Natural killer cell (primary cell): Measurements from ENCODE around the gene WFS1. TPM values are rescaled to one million over a fixed set of nuclear protein-coding genes. Genes with fewer than 3 reads are reported as not detected.
A peak's percentile ranks its signal among the peaks of the same experiment; 100 is the strongest.

Experiments used
- ATAC-seq, 3 donors: fragments of 150-1000 bp in 2 of 3; fragments of 200-7000 bp in 1 of 3; cut with Tn5 transposase; 1 replicate in 1 of 3; 2 replicates in 2 of 3; pipeline ENCODE4 v1.10.0; 2021; ENCODE audit warnings: mild to moderate bottlenecking in 2 of 3, moderate library complexity in 2 of 3
- DNase-seq, 2 donors: peaks; one replicate each; pipeline versions ENCODE4 v3.0.0 to v3.0.0-alpha.2; 2013 to 2021; ENCODE audit warnings: mixed read lengths in 1 of 2
- H3K27ac ChIP-seq: one replicate; pipeline ENCODE4 v1.5.1; 2013; ENCODE audit warnings: mild to moderate bottlenecking, low read length
- H3K27me3 ChIP-seq: one replicate; pipeline ENCODE4 v1.6.1; 2013; ENCODE audit warnings: low read length; ENCODE audit not compliant: control insufficient read depth, insufficient read depth
- H3K36me3 ChIP-seq: one replicate; pipeline ENCODE4 v1.6.1; 2013; ENCODE audit warnings: low read length; ENCODE audit not compliant: control insufficient read depth, insufficient read depth
- H3K4me1 ChIP-seq: one replicate; pipeline ENCODE4 v1.6.1; 2013; ENCODE audit warnings: low read length; ENCODE audit not compliant: control insufficient read depth, insufficient read depth
- H3K4me3 ChIP-seq: one replicate; pipeline ENCODE4 v1.5.1; 2013; ENCODE audit warnings: low read length
- H3K9me3 ChIP-seq: one replicate; pipeline ENCODE4 v1.6.1; 2013; ENCODE audit warnings: low read length; ENCODE audit not compliant: control insufficient read depth, insufficient read depth
- H3K27ac Mint-ChIP-seq, 2 donors: one replicate each; pipeline ENCODE4 v1.8.0; 2022; ENCODE audit warnings: mild to moderate bottlenecking in 2 of 2, mixed read lengths in 2 of 2, moderate library complexity in 1 of 2
- H3K27me3 Mint-ChIP-seq, 2 donors: one replicate each; pipeline ENCODE4 v1.8.0; 2022; ENCODE audit warnings: low read depth in 2 of 2, mixed read lengths in 2 of 2
- H3K36me3 Mint-ChIP-seq: one replicate; pipeline ENCODE4 v1.8.0; 2022; ENCODE audit warnings: mixed read lengths
- H3K4me1 Mint-ChIP-seq, 2 donors: one replicate each; pipeline ENCODE4 v1.8.0; 2022; ENCODE audit warnings: mixed read lengths in 2 of 2
- H3K4me3 Mint-ChIP-seq: one replicate; pipeline ENCODE4 v1.8.0; 2022; ENCODE audit warnings: mild to moderate bottlenecking, moderate library complexity, mixed read lengths
- H3K9me3 Mint-ChIP-seq, 2 donors: one replicate each; pipeline ENCODE4 v1.8.0; 2022; ENCODE audit warnings: mixed read lengths in 2 of 2
- CTCF ChIP-seq: fragments of 200-600 bp; IDR thresholded peaks from one replicate; pipeline ENCODE4 v1.8.0; 2022; ENCODE audit warnings: antibody characterized with exemption
- whole genome bisulfite sequencing: methylation state at CpG from one replicate; pipeline ENCODE4 v1.1.7; 2013; ENCODE audit warnings: missing lambda C conversion rate; ENCODE audit not compliant: insufficient coverage; 5-methylcytosine and 5-hydroxymethylcytosine counted together
- intact Hi-C: fragments of 100-400 bp; cut with micrococcal nuclease; formaldehyde crosslinking; loops from one replicate; pipeline ENCODE4 v1.14.2; 2022
- total RNA-seq, 4 donors: library from RNA; stranded (reverse); fragments of 120-200 nt in 1 of 4; gene quantifications; one replicate each; pipeline versions ENCODE4 v1.2.3 to v1.2.4, GENCODE V29; 2013 to 2022

The WFS1 gene
- total RNA-seq, 3 donors from 2014 or later (not counting 1 experiment from before 2014, with no cell fraction given), result 3.0 to 5.6 (median 3.5) TPM

- H3K36me3 ChIP-seq, result no peaks in the 10 kb centered on the region
- TF ChIP-seq CTCF, result no peak
- no peak overlapping the region for H3K27ac Mint-ChIP-seq
- DNase-seq, result peak in 1 of 2 donors; percentile 10
- WGBS, result 61% methylated on average over 8 of the region's 8 CpGs
- H3K4me3 Mint-ChIP-seq, result peak overlapping the region; percentile 85
- intact Hi-C loops, result no loop called here
- no peak for ATAC-seq
- H3K36me3 Mint-ChIP-seq, result no peaks in the 10 kb centered on the region
- no peak overlapping the region for H3K27ac ChIP-seq
- H3K4me1 Mint-ChIP-seq, result peaks cover 6 to 23% of the 10 kb centered on the region in 2 donors
- H3K27me3 ChIP-seq, result peaks cover 9% of the 10 kb centered on the region
- no peak overlapping the region for H3K4me3 ChIP-seq
- H3K4me1 ChIP-seq, result peaks cover 16% of the 10 kb centered on the region
- H3K9me3 Mint-ChIP-seq, result no peaks in the 10 kb centered on the region
- no peaks in the 10 kb centered on the region for H3K9me3 ChIP-seq
- peaks cover 14 to 16% of the 10 kb centered on the region in 2 donors for H3K27me3 Mint-ChIP-seq
Measured at GRCh38 chr4:6270636-6271121, 1.0 kb downstream of the WFS1 start.

- H3K4me1 Mint-ChIP-seq, result peaks cover 6 to 23% of the 10 kb centered on the region in 2 donors
- peaks cover 9% of the 10 kb centered on the region for H3K27me3 ChIP-seq
- H3K36me3 ChIP-seq, result no peaks in the 10 kb centered on the region
- WGBS, result 72% methylated on average over 9 of the region's 9 CpGs
- peaks cover 14 to 15% of the 10 kb centered on the region in 2 donors for H3K27me3 Mint-ChIP-seq
- no peak for TF ChIP-seq CTCF
- no peaks in the 10 kb centered on the region for H3K9me3 ChIP-seq
- H3K27ac Mint-ChIP-seq, result no peak overlapping the region
- intact Hi-C loops, result no loop called here
- peak overlapping the region; percentile 85 for H3K4me3 Mint-ChIP-seq
- H3K4me1 ChIP-seq, result peaks cover 16% of the 10 kb centered on the region
- H3K9me3 Mint-ChIP-seq, result no peaks in the 10 kb centered on the region
- no peak for ATAC-seq
- H3K4me3 ChIP-seq, result no peak overlapping the region
- H3K27ac ChIP-seq, result no peak overlapping the region
- H3K36me3 Mint-ChIP-seq, result no peaks in the 10 kb centered on the region
- no peak for DNase-seq
Measured at GRCh38 chr4:6271206-6271605, 1.6 kb downstream of the WFS1 start.

- peak overlapping the region; percentile 62 for H3K4me3 Mint-ChIP-seq
- H3K27me3 Mint-ChIP-seq, result peaks cover 14 to 15% of the 10 kb centered on the region in 2 donors
- TF ChIP-seq CTCF, result no peak
- DNase-seq (no peak), ATAC-seq (no peak)
- Histone ChIP-seq H3K4me3 (no peak overlapping the region), H3K27ac (no peak overlapping the region), H3K27me3 (peaks cover 9% of the 10 kb centered on the region), H3K36me3 (no peaks in the 10 kb centered on the region), H3K9me3 (no peaks in the 10 kb centered on the region), H3K4me1 (peaks cover 16% of the 10 kb centered on the region)
- peaks cover 6 to 23% of the 10 kb centered on the region in 2 donors for H3K4me1 Mint-ChIP-seq
- WGBS, result 92% methylated on average over 15 of the region's 15 CpGs
- intact Hi-C loops, result no loop called here
- no peaks in the 10 kb centered on the region for H3K9me3 Mint-ChIP-seq
- no peak overlapping the region for H3K27ac Mint-ChIP-seq
- no peaks in the 10 kb centered on the region for H3K36me3 Mint-ChIP-seq
Measured at GRCh38 chr4:6271701-6272465, 2.2 kb downstream of the WFS1 start.
